ENCODE measurements around the gene CPN2.

DNA sequence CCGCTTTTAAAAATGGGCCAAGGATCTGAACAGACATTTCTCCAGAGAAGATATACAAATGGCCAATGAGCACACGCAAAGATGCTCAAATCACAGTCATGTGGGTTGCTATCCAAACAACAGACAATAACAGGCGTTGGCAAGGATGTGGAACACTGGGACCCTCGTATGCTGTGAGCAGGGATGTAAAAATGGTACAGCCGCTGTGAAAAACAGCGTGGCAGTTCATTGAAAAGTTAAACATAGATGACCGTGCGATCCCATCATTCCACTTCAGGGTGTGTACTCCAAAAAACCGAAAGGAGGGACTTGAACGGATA lies 25.1 kb upstream of the CPN2 start:
- TF ChIP-seq POLR2A (IDR thresholded peaks at IDR 0.05) (no peak), CTCF (IDR thresholded peaks at IDR 0.05) (no peak)
